B cell (primary cell): Measurements from ENCODE around the gene PRR14. TPM values are rescaled to one million over a fixed set of nuclear protein-coding genes. Genes with fewer than 3 reads are reported as not detected.

ENCODE experiments used
- ATAC-seq: fragments of 200-7000 bp; cut with Tn5 transposase; one replicate; pipeline ENCODE4 v1.10.0; 2021; ENCODE audit warnings: low read depth, mild to moderate bottlenecking, moderate number of reproducible peaks, moderate library complexity
- CTCF ChIA-PET: fragments of 350-600 bp; sonication (Branson Sonifier 250); formaldehyde crosslinking; loops from one replicate; lab custom pipeline; 2021; ENCODE audit warnings: antibody characterized with exemption, inconsistent platforms; lab: Charles Lee
- POLR2A ChIA-PET: fragments of 350-600 bp; sonication (Branson Sonifier 250); formaldehyde crosslinking; loops from one replicate; lab custom pipeline; 2021; ENCODE audit warnings: antibody characterized with exemption; lab: Charles Lee
- DNase-seq: peaks from one replicate; pipeline ENCODE4 v3.0.0; 2013
- H2AFZ ChIP-seq: 2 replicates; pipeline ENCODE4 v1.6.1; 2012; ENCODE audit warnings: mild to moderate bottlenecking, low read depth, low read length; ENCODE audit not compliant: insufficient read depth, poor library complexity, severe bottlenecking
- H3K27ac ChIP-seq, 2 donors: 1 replicate in 1 of 2; 2 replicates in 1 of 2; pipeline ENCODE4 v1.5.1; 2012 to 2013; ENCODE audit warnings: low read length in 2 of 2, mild to moderate bottlenecking in 2 of 2, moderate library complexity in 1 of 2
- H3K27me3 ChIP-seq, 4 experiments: fragments of 200-600 bp in 1 of 4; sonication (generic) in 1 of 4; replicated peaks in 1 of 4; 1 replicate in 2 of 4; 2 replicates in 2 of 4; pipeline versions ENCODE4 v1.6.1 to v1.7.0; 2013 to 2016; ENCODE audit warnings: low read length in 3 of 4, mild to moderate bottlenecking in 2 of 4, mixed read lengths in 1 of 4, moderate library complexity in 1 of 4; ENCODE audit not compliant: insufficient read depth in 4 of 4, control insufficient read depth in 3 of 4; ENCODE audit errors: control extremely low read depth in 1 of 4
- H3K36me3 ChIP-seq, 2 experiments: replicated peaks in 1 of 2; 1 replicate in 1 of 2; 2 replicates in 1 of 2; pipeline versions ENCODE4 v1.6.1 to v1.7.1; 2013; ENCODE audit warnings: low read length in 1 of 2; ENCODE audit not compliant: insufficient read depth in 2 of 2, control insufficient read depth in 1 of 2; ENCODE audit errors: control extremely low read depth in 1 of 2, extremely low read depth in 1 of 2
- H3K4me1 ChIP-seq, 2 donors: fragments of 200-600 bp in 1 of 2; sonication (generic) in 1 of 2; 1 replicate in 1 of 2; 2 replicates in 1 of 2; pipeline versions ENCODE4 v1.5.1 to v1.6.1; 2013 to 2017; ENCODE audit warnings: low read length in 2 of 2; ENCODE audit not compliant: control insufficient read depth in 2 of 2, insufficient read depth in 2 of 2
- H3K4me2 ChIP-seq: replicated peaks from 2 replicates; pipeline ENCODE3; 2012; ENCODE audit warnings: mild to moderate bottlenecking, low read depth, low read length; ENCODE audit not compliant: poor library complexity, severe bottlenecking
- H3K4me3 ChIP-seq, 5 experiments: fragments of 200-600 bp in 1 of 5; sonication (generic) in 1 of 5; 1 replicate in 3 of 5; 2 replicates in 2 of 5; pipeline versions ENCODE4 v1.5.1 to v1.7.0; 2011 to 2016; ENCODE audit warnings: low read length in 4 of 5, mild to moderate bottlenecking in 4 of 5, low read depth in 2 of 5, control low read depth in 1 of 5, moderate library complexity in 1 of 5; ENCODE audit not compliant: insufficient read depth in 1 of 5; ENCODE audit errors: control extremely low read depth in 1 of 5, extremely low read depth in 1 of 5
- H3K79me2 ChIP-seq: fragments of 200-600 bp; sonication (generic); one replicate; pipeline ENCODE4 v1.6.0; 2016; ENCODE audit warnings: low read length; ENCODE audit not compliant: control insufficient read depth, insufficient read depth
- H3K9ac ChIP-seq: fragments of 200-600 bp; sonication (generic); 2 replicates; pipeline ENCODE4 v1.6.1; 2017; ENCODE audit warnings: mild to moderate bottlenecking, low read length, moderate library complexity
- H3K9me3 ChIP-seq, 3 donors: one replicate each; pipeline versions ENCODE4 v1.6.1 to v1.7.1; 2013; ENCODE audit warnings: low read length in 2 of 3; ENCODE audit not compliant: control insufficient read depth in 2 of 3, insufficient read depth in 1 of 3; ENCODE audit errors: control extremely low read depth in 1 of 3
- H4K20me1 ChIP-seq: 2 replicates; pipeline ENCODE4 v1.6.0; 2012; ENCODE audit warnings: mild to moderate bottlenecking, low read length; ENCODE audit not compliant: insufficient read depth, control insufficient read depth, poor library complexity, severe bottlenecking
- H3K27ac Mint-ChIP-seq: one replicate; pipeline ENCODE4 v1.8.0; 2021; ENCODE audit warnings: mixed read lengths
- H3K27me3 Mint-ChIP-seq: one replicate; pipeline ENCODE4 v1.8.0; 2021; ENCODE audit warnings: mixed read lengths
- H3K4me1 Mint-ChIP-seq: one replicate; pipeline ENCODE4 v1.8.0; 2021; ENCODE audit warnings: mixed read lengths
- H3K4me3 Mint-ChIP-seq: one replicate; pipeline ENCODE4 v1.8.0; 2021; ENCODE audit warnings: mixed read lengths
- H3K9me3 Mint-ChIP-seq: one replicate; pipeline ENCODE4 v1.8.0; 2022; ENCODE audit warnings: mixed read lengths; ENCODE audit not compliant: insufficient read depth
- EZH2 ChIP-seq: IDR thresholded peaks from 2 replicates; pipeline ENCODE4 v1.6.1; 2012; ENCODE audit warnings: borderline replicate concordance, low read depth, mild to moderate bottlenecking, moderate library complexity, low read length; ENCODE audit not compliant: insufficient read depth, poor library complexity, severe bottlenecking
- WGBS: methylation state at CpG from one replicate; pipeline ENCODE4 v1.1.5; 2013; ENCODE audit warnings: missing lambda C conversion rate; ENCODE audit not compliant: insufficient coverage; 5-methylcytosine and 5-hydroxymethylcytosine counted together
- intact Hi-C: fragments of 100-400 bp; cut with micrococcal nuclease; formaldehyde crosslinking; loops from one replicate; pipeline ENCODE4 v1.10.0; 2022
- polyA plus RNA-seq: library from polyadenylated mRNA; depleted of rRNA; stranded (reverse); fragments of >200 nt; gene quantifications from 2 replicates; pipeline ENCODE4 v1.2.3, GENCODE V29; 2012
- total RNA-seq, 2 donors: library from RNA; stranded (reverse); fragments of 120-200 nt in 1 of 2; gene quantifications; 1 replicate in 1 of 2; 2 replicates in 1 of 2; pipeline versions ENCODE4 v1.2.3 to v1.2.4, GENCODE V29; 2013 to 2022
- TF ChIP-seq, protein P1 (sequence below): fragments of 200-600 bp; IDR thresholded peaks from one replicate; pipeline ENCODE4 v1.8.0; 2022; ENCODE audit warnings: antibody characterized with exemption, mild to moderate bottlenecking

The PRR14 gene
- total and polyA plus RNA-seq, 2 donors (not counting 1 experiment from before 2014, with no cell fraction given), result 62.4 to 95.8 TPM

DNA sequence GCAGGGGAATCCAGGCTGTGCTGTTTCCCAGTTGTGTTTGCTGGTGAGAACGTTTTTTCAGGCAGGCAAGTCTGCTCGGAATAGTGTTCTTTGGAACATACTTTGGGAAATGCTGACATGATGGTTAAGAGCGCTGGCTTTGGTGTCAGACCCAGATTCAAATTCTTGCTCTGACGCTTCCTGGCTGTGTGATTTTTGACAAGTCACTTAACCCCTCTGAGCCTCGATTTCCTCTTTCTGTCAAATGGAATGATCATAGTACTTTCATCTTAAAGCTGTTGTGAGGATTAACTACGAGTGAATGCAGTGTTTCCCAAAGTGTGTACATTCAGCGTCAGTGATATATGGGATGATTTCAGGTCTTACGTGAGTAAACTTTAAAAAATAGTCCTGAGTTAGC, 12.3 kb downstream of the PRR14 start:
- H2AFZ ChIP-seq, result no peak overlapping the region
- POLR2A ChIA-PET, result interaction anchor here (0.7 kb wide), 1 partner anchor 8 kb away, joined by 3 read pairs; no protein-coding TSS in a partner anchor
- H3K4me3 ChIP-seq, result no peak overlapping the region
- peak overlapping the region; percentile 16 for H3K4me3 Mint-ChIP-seq
- TF ChIP-seq, protein P1, sequence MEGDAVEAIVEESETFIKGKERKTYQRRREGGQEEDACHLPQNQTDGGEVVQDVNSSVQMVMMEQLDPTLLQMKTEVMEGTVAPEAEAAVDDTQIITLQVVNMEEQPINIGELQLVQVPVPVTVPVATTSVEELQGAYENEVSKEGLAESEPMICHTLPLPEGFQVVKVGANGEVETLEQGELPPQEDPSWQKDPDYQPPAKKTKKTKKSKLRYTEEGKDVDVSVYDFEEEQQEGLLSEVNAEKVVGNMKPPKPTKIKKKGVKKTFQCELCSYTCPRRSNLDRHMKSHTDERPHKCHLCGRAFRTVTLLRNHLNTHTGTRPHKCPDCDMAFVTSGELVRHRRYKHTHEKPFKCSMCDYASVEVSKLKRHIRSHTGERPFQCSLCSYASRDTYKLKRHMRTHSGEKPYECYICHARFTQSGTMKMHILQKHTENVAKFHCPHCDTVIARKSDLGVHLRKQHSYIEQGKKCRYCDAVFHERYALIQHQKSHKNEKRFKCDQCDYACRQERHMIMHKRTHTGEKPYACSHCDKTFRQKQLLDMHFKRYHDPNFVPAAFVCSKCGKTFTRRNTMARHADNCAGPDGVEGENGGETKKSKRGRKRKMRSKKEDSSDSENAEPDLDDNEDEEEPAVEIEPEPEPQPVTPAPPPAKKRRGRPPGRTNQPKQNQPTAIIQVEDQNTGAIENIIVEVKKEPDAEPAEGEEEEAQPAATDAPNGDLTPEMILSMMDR, result no peak
- TF ChIP-seq EZH2, result no peak
- no peak overlapping the region for H3K27ac ChIP-seq
- no peaks in the 10 kb centered on the region for H3K27me3 ChIP-seq
- H3K4me1 ChIP-seq, result peaks cover 22 to 39% of the 10 kb centered on the region in 2 donors
- 86% methylated on average over 5 of the region's 8 CpGs for WGBS
- H3K4me2 ChIP-seq, result no peak overlapping the region
- peaks cover 51% of the 10 kb centered on the region for H3K79me2 ChIP-seq
- H3K9ac ChIP-seq, result no peak overlapping the region
- CTCF ChIA-PET, result no interaction called here
- no peak for ATAC-seq
- H3K27ac Mint-ChIP-seq, result peak overlapping the region; percentile 10
- H3K9me3 ChIP-seq, result no peaks in the 10 kb centered on the region
- intact Hi-C loops, result no loop called here
- H3K4me1 Mint-ChIP-seq, result peaks cover 33% of the 10 kb centered on the region
- H3K27me3 Mint-ChIP-seq, result no peaks in the 10 kb centered on the region
- peaks cover 3 to 70% of the 10 kb centered on the region in 2 experiments for H3K36me3 ChIP-seq
- no peaks in the 10 kb centered on the region for H3K9me3 Mint-ChIP-seq
- DNase-seq, result no peak
- peaks cover 84% of the 10 kb centered on the region for H4K20me1 ChIP-seq

GRCh38 chr16:30663820-30664219, 13.1 kb downstream of the PRR14 start:
- Histone ChIP-seq H3K79me2 (peaks cover 51% of the 10 kb centered on the region), H3K4me3 (no peak overlapping the region), H3K27me3 (no peaks in the 10 kb centered on the region), H4K20me1 (peaks cover 92% of the 10 kb centered on the region), H3K4me2 (no peak overlapping the region), H3K27ac (no peak overlapping the region), H3K4me1 (peaks cover 22 to 39% of the 10 kb centered on the region in 2 donors), H3K9me3 (no peaks in the 10 kb centered on the region), H3K9ac (no peak overlapping the region), H2AFZ (no peak overlapping the region), H3K36me3 (peaks cover 3 to 77% of the 10 kb centered on the region in 2 experiments)
- intact Hi-C loops, result no loop called here
- no peak for TF ChIP-seq EZH2
- TF ChIP-seq, protein P1, result no peak
- Mint-ChIP-seq H3K27ac (peak overlapping the region; percentile 21), H3K9me3 (no peaks in the 10 kb centered on the region), H3K4me3 (no peak overlapping the region), H3K4me1 (peaks cover 34% of the 10 kb centered on the region), H3K27me3 (no peaks in the 10 kb centered on the region)
- 85% methylated on average over 9 of the region's 9 CpGs for WGBS
- ATAC-seq (no peak), DNase-seq (no peak)
- ChIA-PET CTCF (no interaction called here), POLR2A (interaction anchor here (0.6 kb wide), 2 partner anchors 30 to 55 kb away, joined by 5 read pairs; no protein-coding TSS in a partner anchor)
